Medulla oblongata (tissue), 1 donor: Measurements from ENCODE around the gene ARHGAP33.
"Not testable (repeated sequence)": the region's sequence is repeated elsewhere in the genome, so short reads cannot be mapped to it uniquely, and the experiment has no call there.

Source experiments
- DNase-seq: peaks from one replicate; pipeline ENCODE4 v3.0.0-alpha.2; 2015; ENCODE audit errors: extremely low spot score

Gene ARHGAP33

DNA sequence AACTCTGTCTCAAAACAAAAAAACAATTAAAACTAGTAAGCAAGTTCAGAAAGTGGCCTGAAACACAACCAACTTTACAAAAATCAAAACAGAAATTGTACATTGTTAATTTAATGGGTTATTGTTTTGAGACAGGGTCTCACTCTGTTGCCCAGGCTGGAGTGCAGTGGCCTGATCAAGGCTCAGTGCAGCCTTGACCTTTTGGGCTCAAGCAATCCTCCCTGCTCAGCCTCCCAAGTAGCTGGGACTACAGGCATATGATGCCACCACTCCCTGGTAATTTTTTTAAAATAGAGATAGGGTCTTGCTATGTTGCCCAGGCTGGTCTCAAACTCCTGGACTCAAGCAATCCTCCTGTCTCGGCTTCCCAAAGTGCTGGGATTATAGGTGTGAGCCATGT, 20.2 kb downstream of the ARHGAP33 start:
- not testable (repeated sequence) for DNase-seq

DNA sequence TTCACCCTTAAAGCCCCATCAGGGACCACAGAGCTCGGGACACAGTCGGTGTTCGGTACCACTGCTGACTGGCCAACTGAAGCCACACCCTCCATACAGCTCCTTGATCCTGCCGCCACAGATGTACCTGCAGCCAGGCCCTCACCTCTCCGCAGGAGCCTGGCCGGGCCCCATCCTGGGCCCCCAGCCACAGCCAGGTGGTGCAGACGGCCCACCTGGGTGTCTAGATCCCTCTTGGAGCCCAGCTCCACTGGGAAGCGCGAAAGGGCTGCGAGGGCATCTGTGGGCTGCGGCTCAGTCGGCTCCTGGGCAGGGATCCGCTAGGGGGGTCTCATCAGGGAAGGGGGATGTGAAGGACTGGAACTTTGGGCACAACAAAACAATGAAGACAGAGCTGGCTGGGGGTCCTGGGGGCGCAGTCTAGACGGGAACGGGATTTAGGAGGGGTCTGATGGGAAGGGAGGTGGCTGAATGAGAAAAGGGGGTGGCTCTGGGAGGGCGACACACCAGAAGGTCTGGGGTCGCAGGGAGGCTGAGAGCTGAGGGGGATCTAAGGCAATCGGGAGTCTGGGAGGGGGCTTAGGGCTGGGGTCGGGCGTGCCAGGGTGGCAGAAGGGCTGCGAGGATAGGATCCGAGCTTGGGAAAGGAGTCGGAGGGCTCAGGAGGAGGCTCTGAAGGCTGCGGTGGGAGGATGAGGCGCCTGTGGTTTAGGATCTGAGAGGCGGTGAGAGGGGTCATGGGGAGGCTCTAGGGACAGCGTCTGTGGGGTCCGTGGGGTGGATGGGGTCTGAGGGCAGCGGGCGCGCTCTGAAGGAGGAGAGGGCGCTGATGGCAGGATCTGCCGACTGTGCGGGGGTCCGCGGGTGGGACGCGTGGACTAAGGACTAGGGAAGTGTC, 21.5 kb downstream of the ARHGAP33 start:
- no peak for DNase-seq

DNA sequence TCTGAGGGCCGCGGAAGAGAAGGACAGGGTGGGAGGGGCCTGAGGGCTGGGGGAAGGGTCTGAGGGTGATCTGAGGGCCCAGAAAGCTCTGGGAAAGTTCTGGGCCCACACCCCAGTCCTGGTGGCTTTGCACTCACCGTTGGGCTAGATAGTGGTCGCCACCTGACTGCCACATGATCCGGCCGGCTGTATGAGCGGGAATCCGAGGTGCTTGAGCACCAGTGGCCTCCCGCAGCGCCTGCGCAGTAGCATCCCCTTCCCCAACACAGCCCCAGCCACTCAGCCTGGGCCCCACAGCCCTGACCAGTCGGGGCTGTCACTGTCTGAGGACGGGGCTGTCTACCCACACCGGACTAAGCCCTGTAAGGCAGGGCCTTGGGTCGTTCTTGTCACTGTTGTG, 22.3 kb downstream of the ARHGAP33 start:
- DNase-seq: peak; percentile 26

DNA sequence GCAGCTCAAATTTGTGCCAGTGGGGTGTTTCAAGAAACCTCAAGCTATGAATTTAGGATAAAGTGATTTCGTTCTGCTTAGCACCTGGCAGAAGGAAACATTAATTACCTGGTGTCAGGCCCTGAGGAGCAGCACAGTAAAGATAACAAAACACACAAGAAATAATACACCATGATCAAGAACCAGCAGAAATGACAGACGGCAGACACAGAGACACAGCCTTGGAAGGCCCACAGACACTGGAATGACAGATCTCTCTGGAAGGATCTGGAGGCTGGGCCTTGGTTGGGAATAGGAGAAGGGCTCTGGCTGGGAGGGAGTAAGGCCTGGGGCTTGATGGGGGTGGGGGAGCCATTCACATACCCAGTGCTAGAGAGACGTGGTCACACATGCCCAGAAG, 26.5 kb downstream of the ARHGAP33 start:
- DNase-seq: no peak

DNA sequence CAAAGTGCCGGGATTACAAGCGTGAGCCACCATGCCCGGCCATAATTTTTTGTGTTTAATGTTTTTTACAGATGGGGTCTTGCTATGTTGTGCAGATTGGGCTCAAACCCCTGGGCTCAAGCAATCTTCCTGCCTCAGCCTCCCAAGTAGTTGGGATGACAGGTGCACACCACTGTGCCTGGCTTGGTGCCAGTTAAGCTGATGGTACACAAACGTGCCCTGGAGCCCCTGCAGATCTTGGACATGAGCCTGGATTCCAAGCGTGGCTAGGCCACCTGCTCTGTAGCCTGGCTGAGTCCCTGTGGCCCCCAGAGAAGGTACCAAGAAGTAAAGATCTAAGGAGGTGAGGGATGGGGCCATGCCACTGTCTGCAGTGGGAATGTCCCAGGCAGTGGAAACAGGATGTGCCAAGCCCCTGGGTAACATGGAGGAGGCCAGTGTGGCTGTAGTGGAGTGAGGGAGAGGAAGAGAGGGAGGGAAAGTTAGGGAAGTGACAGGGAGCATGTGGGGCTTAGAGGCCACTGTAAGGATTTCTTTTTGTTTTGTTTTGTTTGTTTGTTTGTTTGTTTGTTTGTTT, 30.2 kb downstream of the ARHGAP33 start:
- DNase-seq: no peak

DNA sequence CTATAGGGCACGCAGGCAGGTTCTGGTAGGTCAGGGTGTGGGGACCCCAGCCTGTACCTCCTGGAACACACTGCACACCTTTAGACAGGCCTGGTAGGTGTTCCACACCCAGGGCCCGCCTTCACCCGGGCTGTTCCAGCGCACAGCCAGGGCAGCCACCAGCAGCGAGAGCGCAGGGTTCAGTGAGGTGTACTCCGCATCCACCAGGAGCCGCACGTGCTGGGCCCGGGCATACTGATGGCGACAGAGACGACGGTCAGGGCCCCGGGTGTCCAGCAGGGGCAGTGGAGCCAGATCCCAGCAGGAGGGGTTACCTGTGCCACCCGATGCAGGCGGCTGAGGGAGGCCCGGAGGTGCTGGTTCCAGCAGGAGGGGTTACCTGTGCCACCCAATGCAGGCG, 31.2 kb downstream of the ARHGAP33 start:
- no peak for DNase-seq

DNA sequence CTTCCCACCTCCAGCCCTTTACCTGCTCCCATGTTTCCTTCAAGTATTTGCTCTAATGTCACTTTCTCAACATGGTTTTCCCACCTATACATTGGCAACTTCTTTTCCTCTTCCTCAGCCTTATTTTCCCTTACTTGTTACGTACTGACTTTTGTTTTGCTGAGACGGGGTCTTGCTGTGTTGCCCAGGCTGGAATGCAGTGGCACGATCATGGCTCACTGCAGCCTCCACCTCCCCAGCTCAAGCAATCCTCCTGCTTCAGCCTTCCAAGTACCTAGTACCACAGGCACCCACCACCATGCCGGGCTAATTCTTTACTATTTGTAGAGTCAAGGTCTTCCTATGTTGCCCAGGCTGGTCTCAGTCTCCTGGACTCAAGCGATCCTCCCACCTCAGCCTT, 32.3 kb downstream of the ARHGAP33 start:
- no peak for DNase-seq

DNA sequence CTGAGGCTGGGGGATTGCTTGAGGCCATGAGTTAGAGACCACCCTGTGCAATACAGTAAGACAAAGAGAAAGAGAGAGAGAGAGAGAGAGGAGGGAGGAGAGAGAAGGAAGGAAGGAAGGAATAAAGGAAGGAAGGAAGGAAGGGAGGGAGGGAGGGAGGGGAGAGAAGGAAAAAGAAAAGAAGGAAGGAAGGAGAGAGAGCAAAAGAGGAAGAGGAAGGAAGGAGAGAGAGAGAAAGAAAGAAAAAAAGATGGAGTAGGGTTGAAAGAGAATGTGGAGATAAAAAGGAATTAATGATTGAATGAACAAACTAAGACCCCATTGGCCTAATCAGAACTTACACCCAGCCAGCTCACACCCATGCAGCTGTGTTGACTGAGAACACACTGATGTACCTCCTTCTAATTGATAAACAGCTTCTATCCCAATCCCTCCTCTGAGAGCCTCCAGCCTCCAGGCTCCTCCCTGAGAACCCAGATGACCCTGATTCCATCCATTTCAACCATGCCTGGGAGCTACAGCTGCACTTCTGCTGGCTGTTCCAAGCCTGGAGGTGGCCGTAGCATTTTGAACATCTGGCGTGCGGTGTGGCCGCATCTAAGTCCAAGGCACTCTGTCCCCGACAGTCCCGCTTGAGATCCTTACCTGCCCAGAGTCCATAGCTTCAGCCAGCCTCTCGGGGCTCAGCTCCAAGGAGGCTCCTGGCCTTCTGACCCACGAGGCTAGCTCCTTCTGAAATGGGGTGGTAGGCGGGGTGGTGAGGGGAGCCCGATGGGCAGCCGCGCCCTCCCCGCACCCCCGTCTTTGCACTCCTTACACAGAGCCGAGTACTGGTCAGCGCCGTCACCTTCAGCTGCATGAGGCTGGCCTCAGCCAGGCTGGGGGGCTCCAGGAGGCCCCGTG, 36.2 kb downstream of the ARHGAP33 start:
- DNase-seq: no peak

DNA sequence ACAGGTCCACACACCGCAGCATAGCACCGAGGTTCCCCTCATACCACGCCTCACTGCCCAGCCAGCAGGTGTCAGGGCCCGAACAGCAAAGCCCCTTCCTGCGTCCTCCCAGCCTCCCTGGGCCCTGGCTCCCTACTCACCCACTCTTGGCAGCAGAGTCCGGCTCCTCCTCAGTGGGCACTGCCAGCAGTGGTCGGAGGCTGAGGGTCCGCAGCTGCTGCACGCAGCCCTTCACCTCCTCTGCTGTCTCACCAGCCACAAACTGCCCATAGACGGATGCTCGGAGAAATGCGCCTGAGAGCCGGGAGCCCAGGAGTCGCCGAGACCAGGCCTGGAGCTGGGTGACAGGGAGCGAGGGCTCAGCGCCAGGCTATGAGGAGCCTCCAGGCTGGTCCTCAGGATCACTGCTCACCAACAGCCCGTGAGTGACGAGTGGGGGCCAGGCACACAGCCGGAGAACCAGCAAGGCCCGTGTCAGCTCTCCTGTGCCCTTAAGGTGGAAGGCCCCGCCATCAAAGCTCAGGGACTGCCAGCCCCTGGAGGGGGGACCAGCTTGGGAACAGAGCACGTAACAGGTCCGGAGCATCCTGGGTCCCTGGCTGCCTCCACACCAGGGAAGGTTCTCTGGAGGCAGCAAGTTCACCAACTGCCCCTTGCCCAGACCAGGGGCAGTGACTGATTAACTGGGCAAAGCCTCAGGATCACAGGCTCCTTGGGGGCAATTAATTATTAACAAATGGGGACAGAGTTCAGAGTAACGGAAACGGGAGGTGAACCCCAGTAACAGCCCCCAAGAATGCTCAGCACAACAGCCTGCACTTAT, 37.1 kb downstream of the ARHGAP33 start, which contains the start of gene PRODH2:
Gene PRODH2 (minus strand): TSS at position 626 of the 823 bp plus-strand sequence. CDS start 40 bp downstream, at position 586.
- DNase-seq: no peak

DNA sequence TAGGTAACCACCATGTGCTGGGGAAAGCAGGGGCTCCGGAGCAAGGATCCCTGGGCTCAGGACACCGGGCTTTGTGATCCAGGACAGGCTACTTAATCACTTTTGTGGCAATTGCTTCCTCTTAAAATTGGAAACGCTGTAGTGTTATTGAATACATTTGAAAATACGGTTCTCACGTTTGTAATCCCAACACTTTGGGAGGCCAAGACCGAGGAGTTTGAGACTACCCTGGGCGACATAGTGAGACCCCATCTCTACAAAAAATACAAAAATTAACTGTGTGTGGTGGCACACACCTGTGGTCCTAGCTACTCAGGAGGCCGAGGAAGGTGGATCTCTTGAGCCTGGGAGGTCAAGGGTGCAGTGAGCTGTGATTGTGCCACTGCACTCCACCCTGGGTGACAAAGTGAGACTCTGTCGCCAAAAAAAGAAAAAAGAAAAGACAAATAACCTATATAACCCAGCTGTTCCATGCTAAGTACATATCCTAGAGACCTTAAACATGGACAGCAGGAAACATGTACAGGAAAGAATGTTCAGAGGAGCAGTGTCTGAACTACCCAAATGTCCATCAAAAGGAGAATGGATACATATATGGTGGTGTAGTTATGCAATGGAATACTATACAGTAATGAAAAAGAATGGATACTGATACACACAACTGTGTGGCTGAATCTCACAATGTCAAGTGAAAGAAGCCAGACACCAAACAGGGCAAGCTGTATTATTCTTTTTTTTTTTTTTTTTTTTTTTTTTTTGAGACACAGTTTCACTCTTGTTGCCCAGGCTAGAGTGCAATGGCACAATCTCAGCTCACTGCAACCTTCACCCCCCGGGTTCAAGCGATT, 37.9 kb downstream of the ARHGAP33 start:
- no peak for DNase-seq

DNA sequence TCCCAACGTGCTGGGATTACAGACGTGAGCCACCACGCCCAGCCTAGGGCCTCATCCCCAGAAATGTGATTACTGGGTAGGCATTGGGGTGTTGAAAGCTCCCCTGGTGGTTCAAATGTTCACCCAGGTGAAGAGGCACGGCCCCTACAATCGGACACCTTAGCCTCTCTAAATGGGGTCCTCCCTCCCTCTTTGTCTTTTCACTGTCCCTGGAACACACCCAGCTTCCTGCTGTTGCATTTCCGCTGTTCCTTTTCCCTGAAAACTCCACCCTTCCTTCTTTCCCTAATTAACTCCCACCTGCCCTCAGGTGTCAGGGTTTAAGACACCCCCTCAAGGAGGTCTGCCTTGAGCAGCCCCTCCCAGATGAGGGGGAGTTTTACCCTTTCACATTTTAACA, 40.9 kb downstream of the ARHGAP33 start:
- no peak for DNase-seq

DNA sequence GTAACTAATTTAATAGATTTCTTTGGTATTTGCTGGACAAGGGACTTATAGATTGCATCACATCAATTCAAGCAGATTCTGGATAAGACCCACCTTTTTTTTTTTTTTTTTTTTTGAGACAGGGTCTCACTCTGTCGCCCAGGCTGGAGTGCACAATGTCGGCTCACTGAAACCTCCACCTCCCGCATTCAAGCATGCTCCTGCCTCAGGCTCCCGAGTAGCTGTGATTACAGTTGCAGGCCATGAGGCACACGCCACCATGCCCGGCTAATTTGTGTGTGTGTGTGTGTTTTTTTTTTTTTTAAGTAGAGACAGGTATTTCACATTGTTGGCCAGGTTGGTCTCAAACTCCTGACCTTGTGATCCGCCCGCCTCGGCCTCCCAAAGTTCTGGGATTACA, 41.5 kb downstream of the ARHGAP33 start:
- no peak for DNase-seq

DNA sequence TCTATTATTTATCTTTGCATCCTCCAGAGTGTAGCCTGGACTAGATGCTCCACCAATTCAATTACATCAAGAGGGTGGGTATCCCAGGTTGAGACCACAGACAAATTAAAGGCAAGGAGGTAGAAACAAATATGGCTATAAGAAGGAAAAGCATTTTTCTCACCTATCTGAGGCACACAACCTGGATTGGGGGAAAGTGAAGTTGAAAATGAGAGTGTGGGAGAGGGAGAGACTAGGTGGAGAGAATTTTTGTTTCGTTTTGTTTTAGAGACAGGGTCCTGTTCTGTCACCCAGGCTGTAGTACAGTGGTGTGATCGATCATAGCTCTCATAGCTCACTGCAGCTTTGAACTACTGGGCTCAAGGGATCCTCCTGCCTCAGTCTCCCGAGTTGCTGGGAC, 43.1 kb downstream of the ARHGAP33 start:
- DNase-seq: no peak

DNA sequence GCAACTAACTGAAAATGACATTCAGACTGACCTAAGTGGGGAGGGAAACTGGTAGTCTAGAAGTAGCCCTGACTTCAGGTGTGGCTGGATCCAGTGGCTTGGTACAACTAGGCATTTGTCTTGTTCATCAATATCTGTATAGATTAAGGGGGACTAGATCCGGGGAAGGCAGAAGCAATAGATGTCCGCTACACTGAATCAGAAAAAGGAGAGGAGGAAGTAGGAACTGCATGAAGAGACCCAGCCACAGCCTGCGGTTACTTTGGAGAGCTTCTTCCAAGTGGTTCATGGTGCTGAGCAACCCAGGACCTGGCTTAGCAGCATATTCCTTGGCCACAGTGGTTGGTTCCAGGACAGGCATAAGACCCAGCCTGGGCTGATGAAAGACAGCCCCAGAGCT, 47.2 kb downstream of the ARHGAP33 start:
- DNase-seq: no peak

DNA sequence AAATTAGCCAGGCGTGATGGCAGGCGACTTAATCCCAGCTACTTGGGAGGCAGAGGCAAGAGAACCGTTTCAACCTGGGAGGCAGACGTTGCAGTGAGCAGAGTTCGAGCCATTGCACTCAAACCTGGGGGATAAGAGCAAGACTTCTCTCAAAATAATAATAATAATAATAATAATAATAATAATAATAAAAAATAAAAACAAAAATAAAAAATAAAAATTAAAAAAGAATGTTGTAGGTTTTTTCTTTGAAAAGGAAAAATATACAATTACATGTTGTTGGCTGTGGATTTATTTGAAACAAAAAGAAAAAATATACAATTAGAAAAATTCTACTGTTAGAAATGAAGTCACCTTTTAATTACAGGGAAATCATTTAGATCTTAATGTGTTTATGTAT, 48.8 kb downstream of the ARHGAP33 start:
- no peak for DNase-seq

DNA sequence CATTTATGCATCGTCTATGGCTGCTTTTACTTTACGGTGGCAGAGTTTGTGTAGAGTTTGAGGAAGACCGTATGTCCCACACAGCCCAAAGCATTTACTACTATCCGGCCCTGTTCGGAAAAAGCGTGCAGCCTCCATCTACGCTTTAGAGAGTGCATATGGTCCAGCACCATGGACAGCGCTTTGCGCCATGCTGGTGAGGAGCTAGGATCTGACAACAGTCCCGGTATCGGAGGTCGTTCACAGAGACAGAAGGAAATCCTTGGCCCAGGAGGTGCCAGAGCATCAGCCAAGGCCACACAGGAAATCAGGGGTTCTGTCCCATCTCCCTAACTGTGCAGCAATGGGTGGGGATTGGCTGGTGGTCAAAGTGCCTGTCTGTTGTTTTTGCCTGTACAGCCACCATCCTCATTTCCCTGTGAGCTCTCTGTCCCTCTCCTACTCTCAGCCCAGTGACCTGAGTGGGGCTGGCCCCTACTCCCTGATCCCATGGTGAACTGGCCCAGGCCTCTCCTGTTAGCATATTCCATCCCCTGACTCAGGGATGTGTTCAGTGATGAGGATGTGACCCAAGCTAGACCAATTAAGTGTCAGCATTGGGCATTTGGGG, 53.4 kb downstream of the ARHGAP33 start:
- DNase-seq: peak; percentile 60

DNA sequence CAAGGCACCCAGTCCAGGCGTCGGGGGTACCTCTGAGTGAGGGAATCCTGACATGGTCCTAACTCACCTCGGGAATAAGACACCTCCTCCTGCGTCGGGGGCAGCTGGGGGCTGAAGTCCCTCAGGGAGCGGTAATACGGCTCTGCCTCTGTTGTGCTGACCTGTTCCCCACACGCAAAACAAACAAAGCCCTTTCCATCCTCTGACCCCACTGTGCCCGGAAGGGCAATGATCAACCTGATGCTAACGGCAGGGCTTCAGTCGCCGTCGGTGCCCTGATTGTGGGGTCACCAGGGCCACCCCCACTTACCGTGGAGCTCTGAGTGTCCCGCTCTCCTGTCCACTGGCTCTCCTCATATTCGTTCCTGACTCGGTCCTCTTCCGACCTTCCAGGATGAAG, 55.6 kb downstream of the ARHGAP33 start:
- DNase-seq: no peak

DNA sequence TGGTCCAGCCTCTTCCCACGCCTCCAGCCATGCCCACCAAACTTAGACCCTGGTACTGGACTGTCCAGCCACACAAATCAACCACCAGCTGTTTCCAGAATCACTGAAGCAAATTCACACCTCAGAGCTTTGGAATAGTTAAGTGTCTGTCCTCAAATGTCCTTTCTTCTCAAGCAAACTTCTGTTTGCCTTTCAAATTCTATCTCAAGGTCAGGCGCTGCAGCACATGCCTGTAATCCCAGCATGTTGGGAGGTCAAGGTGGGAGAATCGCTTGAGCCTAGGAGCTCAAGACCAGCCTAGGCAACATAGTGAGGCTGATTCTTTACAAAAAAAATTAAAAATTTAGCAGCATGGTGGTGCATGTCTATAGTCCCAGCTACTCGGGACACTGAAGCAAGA, 56.7 kb downstream of the ARHGAP33 start:
- no peak for DNase-seq

DNA sequence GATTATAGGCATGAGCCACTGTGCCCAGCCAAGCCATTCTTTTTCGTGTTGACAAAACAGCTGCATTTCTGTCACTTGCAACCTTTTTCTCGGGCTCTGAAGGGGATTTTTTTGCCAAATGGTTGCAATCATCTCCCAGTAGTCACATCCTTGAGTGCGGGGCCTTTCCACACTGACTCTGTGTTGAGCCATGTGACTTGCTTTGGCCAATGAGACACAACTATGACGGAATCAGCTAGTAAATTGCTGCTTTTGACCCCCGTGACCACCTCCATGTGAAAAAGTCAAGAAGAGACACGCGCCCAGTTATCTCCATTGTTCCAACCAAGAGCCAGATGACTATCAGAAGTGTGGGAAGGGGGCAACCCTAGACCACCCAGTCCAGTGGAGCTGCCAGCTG, 58.6 kb downstream of the ARHGAP33 start:
- DNase-seq: no peak

DNA sequence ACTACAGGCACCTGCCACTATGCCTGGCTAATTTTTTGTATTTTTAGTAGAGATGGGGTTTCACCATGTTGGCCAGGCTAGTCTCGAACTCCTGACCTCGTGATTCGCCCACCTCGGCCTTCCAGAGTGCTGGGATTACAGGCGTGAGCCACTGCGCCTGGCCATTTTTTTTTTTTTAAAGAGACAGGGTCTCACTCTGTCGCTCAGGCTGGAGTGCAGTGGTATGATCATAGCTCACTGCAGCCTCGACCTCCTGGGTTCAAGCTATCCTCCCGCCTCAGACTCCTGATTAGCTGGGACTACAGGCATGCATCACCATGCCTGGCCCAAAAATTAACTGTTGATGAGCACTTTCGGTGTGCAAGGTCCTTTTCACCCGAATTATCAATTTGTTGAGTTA, 60.7 kb downstream of the ARHGAP33 start:
- DNase-seq: not testable (repeated sequence)
